ENCODE results near the gene RNF26. TPM values are rescaled to one million over a fixed set of nuclear protein-coding genes. Genes with fewer than 3 reads are reported as not detected.
A peak's percentile ranks its signal among the peaks of the same experiment; 100 is the strongest.

The RNF26 gene
- polyA plus RNA-seq, 1 experiment = 27.1 TPM

GRCh38 chr11:119377961-119378667 lies 43.8 kb downstream of the RNF26 start:
- H3K27ac ChIP-seq (ENCODE audit: low read depth, low read length) = no peak overlapping the region
- H3K9me3 ChIP-seq (ENCODE audit: control insufficient read depth, insufficient read depth, low read length) = no peaks in the 10 kb centered on the region
- no peak overlapping the region for H3K4me3 ChIP-seq (ENCODE audit: low read depth, low read length)
- DNase-seq (ENCODE audit: low read depth, low spot score) = no peak
- no peak for TF ChIP-seq CTCF (IDR thresholded peaks at IDR 0.05; ENCODE audit: low read depth, low read length)
- H3K27me3 ChIP-seq (ENCODE audit: control insufficient read depth, insufficient read depth, low read length) = peaks cover 3% of the 10 kb centered on the region
- ChIA-PET CTCF (interaction anchor here (1.5 to 5.9 kb wide), 5 partner anchors 14 to 96 kb away, joined by 5 to 74 read pairs (median 11); partner anchors contain the start of gene C1QTNF5), POLR2A (interaction anchor here (0.6 kb wide), 1 partner anchor 25 kb away, joined by 4 read pairs; no protein-coding TSS in a partner anchor)

GRCh38 chr11:119378851-119379465 lies 44.6 kb downstream of the RNF26 start:
- no peak for DNase-seq (ENCODE audit: low read depth, low spot score)
- ChIA-PET POLR2A (no interaction called here), CTCF (interaction anchor here (0.5 to 5.7 kb wide), 6 partner anchors 14 to 96 kb away, joined by 3 to 48 read pairs (median 8); partner anchors contain the start of gene C1QTNF5)
- TF ChIP-seq CTCF (IDR thresholded peaks at IDR 0.05; ENCODE audit: low read depth, low read length) = no peak
- H3K4me3 ChIP-seq (ENCODE audit: low read depth, low read length) = no peak overlapping the region
- peaks cover 11% of the 10 kb centered on the region for H3K27me3 ChIP-seq (ENCODE audit: control insufficient read depth, insufficient read depth, low read length)
- no peak overlapping the region for H3K27ac ChIP-seq (ENCODE audit: low read depth, low read length)
- no peaks in the 10 kb centered on the region for H3K9me3 ChIP-seq (ENCODE audit: control insufficient read depth, insufficient read depth, low read length)

- Histone ChIP-seq H3K27ac (ENCODE audit: low read depth, low read length) (no peak overlapping the region), H3K9me3 (ENCODE audit: control insufficient read depth, insufficient read depth, low read length) (no peaks in the 10 kb centered on the region), H3K27me3 (ENCODE audit: control insufficient read depth, insufficient read depth, low read length) (peaks cover 15% of the 10 kb centered on the region), H3K4me3 (ENCODE audit: low read depth, low read length) (no peak overlapping the region)
- no peak for TF ChIP-seq CTCF (IDR thresholded peaks at IDR 0.05; ENCODE audit: low read depth, low read length)
- POLR2A ChIA-PET = no interaction called here
- CTCF ChIA-PET = interaction anchor here (1.0 to 5.7 kb wide), 16 partner anchors 11 to 98 kb away, joined by 3 to 48 read pairs (median 7); partner anchors contain the start of gene C1QTNF5
- DNase-seq (ENCODE audit: low read depth, low spot score) = no peak
Observed at GRCh38 chr11:119380160-119380826, 46.0 kb downstream of the RNF26 start.

DNA sequence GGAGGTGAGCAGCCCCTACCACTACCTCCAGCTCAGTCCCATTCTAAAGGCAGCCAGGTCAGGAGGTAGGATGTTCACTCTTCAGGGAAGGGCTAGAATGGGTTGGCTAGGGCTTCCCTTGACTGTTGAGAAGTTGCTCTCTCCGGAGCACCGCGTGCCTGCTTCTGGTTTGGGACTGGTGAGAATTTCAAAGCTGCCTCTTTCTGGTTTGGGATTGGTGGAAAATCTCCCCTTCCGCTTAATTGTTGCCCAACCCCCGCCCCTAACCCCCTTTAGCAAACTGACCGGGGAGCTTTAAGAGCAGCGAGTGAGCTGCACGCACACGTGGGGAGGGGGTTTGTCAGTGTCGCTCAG lies 46.5 kb downstream of the RNF26 start:
- ChIA-PET POLR2A (interaction anchor here (1.2 kb wide), 1 partner anchor 94 kb away, joined by 4 read pairs; no protein-coding TSS in a partner anchor), CTCF (interaction anchor here (0.5 to 5.7 kb wide), 23 partner anchors 10 to 1030 kb away, joined by 3 to 48 read pairs (median 6); partner anchors contain the start of gene C1QTNF5)
- TF ChIP-seq CTCF (IDR thresholded peaks at IDR 0.05; ENCODE audit: low read depth, low read length) = no peak
- H3K27me3 ChIP-seq (ENCODE audit: control insufficient read depth, insufficient read depth, low read length) = peaks cover 15% of the 10 kb centered on the region
- H3K9me3 ChIP-seq (ENCODE audit: control insufficient read depth, insufficient read depth, low read length) = no peaks in the 10 kb centered on the region
- peak overlapping the region; percentile 68 for H3K4me3 ChIP-seq (ENCODE audit: low read depth, low read length)
- DNase-seq (ENCODE audit: low read depth, low spot score) = no peak
- H3K27ac ChIP-seq (ENCODE audit: low read depth, low read length) = no peak overlapping the region

Measured in AG04450 (cell line).